H1 (cell line): ENCODE results near the gene PSPN. TPM values are rescaled to one million over a fixed set of nuclear protein-coding genes. Genes with fewer than 3 reads are reported as not detected.

ENCODE experiments used
- CTCF ChIA-PET: fragments of 300-600 bp; sonication (Branson Sonifier 250); formaldehyde crosslinking; loops from one replicate; lab custom pipeline; 2021; ENCODE audit not compliant: partially characterized antibody; lab: Charles Lee
- POLR2A ChIA-PET: fragments of 300-600 bp; sonication (Branson Sonifier 250); formaldehyde crosslinking; loops from one replicate; lab custom pipeline; 2021; ENCODE audit warnings: inconsistent platforms; ENCODE audit not compliant: partially characterized antibody; lab: Charles Lee
- DNase-seq, 2 experiments: peaks; one replicate each; pipeline versions ENCODE4 v3.0.0 to v3.0.0-alpha.2; 2010 to 2022; ENCODE audit warnings: low spot score in 2 of 2, low read depth in 1 of 2, mixed read lengths in 1 of 2
- FAIRE-seq: peaks from 2 replicates; lab custom pipeline; 2011; peaks lifted over from hg19 to GRCh38; lab: Jason Lieb, UNC
- H2AFZ ChIP-seq: 2 replicates; pipeline ENCODE4 v1.8.1; 2012; ENCODE audit warnings: low read length, inconsistent platforms
- H2AK5ac ChIP-seq: 2 replicates; pipeline ENCODE4 v1.6.1; 2013; ENCODE audit warnings: low read depth, low read length
- H2BK120ac ChIP-seq: replicated peaks from 2 replicates; pipeline ENCODE3; 2013; ENCODE audit warnings: low read depth, low read length, inconsistent platforms
- H2BK12ac ChIP-seq: 2 replicates; pipeline ENCODE4 v1.6.1; 2013; ENCODE audit warnings: low read depth, low read length
- H2BK15ac ChIP-seq: 2 replicates; pipeline ENCODE4 v1.6.1; 2013; ENCODE audit warnings: low read length
- H2BK20ac ChIP-seq: 2 replicates; pipeline ENCODE4 v1.6.1; 2013; ENCODE audit warnings: low read length
- H2BK5ac ChIP-seq: 2 replicates; pipeline ENCODE4 v1.6.1; 2013; ENCODE audit warnings: low read depth, low read length
- H3K14ac ChIP-seq: 2 replicates; pipeline ENCODE4 v1.6.1; 2013; ENCODE audit warnings: inconsistent platforms; ENCODE audit not compliant: insufficient read length
- H3K18ac ChIP-seq: 2 replicates; pipeline ENCODE4 v1.6.1; 2013; ENCODE audit warnings: low read length; ENCODE audit errors: extremely low read depth
- H3K23ac ChIP-seq: 2 replicates; pipeline ENCODE4 v1.6.1; 2013; ENCODE audit warnings: inconsistent platforms; ENCODE audit not compliant: insufficient read length
- H3K23me2 ChIP-seq: 2 replicates; pipeline ENCODE4 v1.6.1; 2013; ENCODE audit warnings: low read depth, low read length
- H3K27ac ChIP-seq: 2 replicates; pipeline ENCODE4 v1.6.1; 2011; ENCODE audit warnings: low read depth, low read length, inconsistent platforms
- H3K27me3 ChIP-seq, 4 experiments: replicated peaks in 1 of 4; 1 replicate in 1 of 4; 2 replicates in 3 of 4; pipeline versions ENCODE4 v1.6.1 to v1.8.1; 2011 to 2013; ENCODE audit warnings: low read length in 3 of 4, mild to moderate bottlenecking in 3 of 4, inconsistent platforms in 2 of 4, mixed read lengths in 2 of 4, moderate library complexity in 1 of 4; ENCODE audit not compliant: control insufficient read depth in 3 of 4, insufficient read depth in 3 of 4; ENCODE audit errors: extremely low read depth in 1 of 4
- H3K36me3 ChIP-seq, 4 experiments: 2 replicates each; pipeline versions ENCODE4 v1.6.1 to v1.8.1; 2011 to 2013; ENCODE audit warnings: mild to moderate bottlenecking in 4 of 4, low read length in 3 of 4, moderate library complexity in 2 of 4, control low read depth in 1 of 4, inconsistent platforms in 1 of 4; ENCODE audit not compliant: insufficient read depth in 4 of 4, control insufficient read depth in 2 of 4
- H3K4ac ChIP-seq: replicated peaks from 2 replicates; pipeline ENCODE3; 2013; ENCODE audit warnings: low read length, low read depth, mixed read lengths, inconsistent platforms; ENCODE audit not compliant: insufficient read length
- H3K4me1 ChIP-seq, 4 experiments: replicated peaks in 1 of 4; 1 replicate in 1 of 4; 2 replicates in 3 of 4; pipeline versions ENCODE4 v1.6.1 to v1.8.1; 2011 to 2013; ENCODE audit warnings: low read length in 3 of 4, inconsistent platforms in 2 of 4, mixed read lengths in 1 of 4; ENCODE audit not compliant: insufficient read depth in 4 of 4, control insufficient read depth in 3 of 4
- H3K4me2 ChIP-seq, 2 experiments: 2 replicates each; pipeline versions ENCODE4 v1.6.1 to v1.8.1; 2011 to 2013; ENCODE audit warnings: low read depth in 2 of 2, low read length in 2 of 2, control low read depth in 1 of 2, inconsistent platforms in 1 of 2, mild to moderate bottlenecking in 1 of 2; ENCODE audit not compliant: insufficient read depth in 1 of 2
- H3K4me3 ChIP-seq, 4 experiments: fragments of 200-600, 300-600 bp in 1 of 4; sonication (generic), shearing (Covaris generic), sonication (Bioruptor Twin) in 1 of 4; 2 replicates each; pipeline versions ENCODE4 v1.5.1 to v1.8.1; 2011 to 2016; ENCODE audit warnings: low read length in 4 of 4, low read depth in 3 of 4, control low read depth in 2 of 4, inconsistent platforms in 2 of 4, mild to moderate bottlenecking in 2 of 4, mixed read lengths in 1 of 4, moderate library complexity in 1 of 4; ENCODE audit not compliant: insufficient read depth in 2 of 4; ENCODE audit errors: extremely low read depth in 1 of 4
- H3K56ac ChIP-seq: replicated peaks from 2 replicates; pipeline ENCODE3; 2013; ENCODE audit warnings: low read depth, mild to moderate bottlenecking, mixed read lengths, low read length, inconsistent platforms; ENCODE audit not compliant: insufficient read length
- H3K79me1 ChIP-seq: 2 replicates; pipeline ENCODE4 v1.6.1; 2013; ENCODE audit warnings: low read depth, low read length, control low read depth
- H3K79me2 ChIP-seq, 2 experiments: 2 replicates each; pipeline versions ENCODE4 v1.6.1 to v1.8.1; 2012 to 2013; ENCODE audit warnings: low read length in 2 of 2, mild to moderate bottlenecking in 2 of 2, inconsistent platforms in 1 of 2; ENCODE audit not compliant: insufficient read depth in 2 of 2, control insufficient read depth in 1 of 2
- H3K9ac ChIP-seq, 4 experiments: replicated peaks in 1 of 4; 1 replicate in 1 of 4; 2 replicates in 3 of 4; pipeline versions ENCODE4 v1.6.1 to v1.8.1; 2011 to 2013; ENCODE audit warnings: low read depth in 3 of 4, low read length in 3 of 4, control low read depth in 2 of 4, mild to moderate bottlenecking in 2 of 4, moderate library complexity in 2 of 4, inconsistent platforms in 1 of 4; ENCODE audit errors: extremely low read depth in 1 of 4
- H3K9me3 ChIP-seq, 2 experiments: 2 replicates each; pipeline versions ENCODE4 v1.6.1 to v1.8.1; 2012 to 2013; ENCODE audit warnings: mild to moderate bottlenecking in 2 of 2, moderate library complexity in 2 of 2, control low read depth in 1 of 2, inconsistent platforms in 1 of 2, low read depth in 1 of 2, low read length in 1 of 2, mixed read lengths in 1 of 2; ENCODE audit not compliant: insufficient read depth in 2 of 2
- H4K20me1 ChIP-seq, 2 experiments: replicated peaks in 1 of 2; 2 replicates each; pipeline versions ENCODE3 to v1.8.1; 2011 to 2013; ENCODE audit warnings: inconsistent platforms in 2 of 2, low read length in 2 of 2, mild to moderate bottlenecking in 1 of 2; ENCODE audit not compliant: insufficient read depth in 2 of 2, control insufficient read depth in 1 of 2
- H4K5ac ChIP-seq: 2 replicates; pipeline ENCODE4 v1.6.1; 2013; ENCODE audit warnings: low read length, low read depth, mixed read lengths, inconsistent platforms; ENCODE audit not compliant: insufficient read length
- H4K8ac ChIP-seq: 2 replicates; pipeline ENCODE4 v1.8.0; 2013; ENCODE audit warnings: mild to moderate bottlenecking, moderate library complexity, low read length, inconsistent platforms; ENCODE audit not compliant: insufficient read depth; ENCODE audit errors: extremely low read depth
- H4K91ac ChIP-seq: replicated peaks from 2 replicates; pipeline ENCODE3; 2013; ENCODE audit warnings: low read length, mixed read lengths, inconsistent platforms; ENCODE audit not compliant: insufficient read length
- BRCA1 ChIP-seq: IDR thresholded peaks from 2 replicates; pipeline ENCODE4 v1.6.1; 2012; ENCODE audit warnings: low read depth, low read length, improper control_type of control experiment
- CBX8 ChIP-seq: fragments of 300-800, 300-1000 bp; sonication (generic); IDR thresholded peaks from 2 replicates; pipeline ENCODE4 v1.7.1; 2016; ENCODE audit warnings: low read depth, low read length, borderline replicate concordance
- FOSL1 ChIP-seq: IDR thresholded peaks from 2 replicates; pipeline ENCODE4 v1.6.1; 2011; ENCODE audit warnings: mild to moderate bottlenecking, low read depth, low read length, moderate library complexity; ENCODE audit not compliant: insufficient read depth
- JUN ChIP-seq: IDR thresholded peaks from 2 replicates; pipeline ENCODE4 v1.6.1; 2011; ENCODE audit warnings: low read depth, mild to moderate bottlenecking, improper control_type of control experiment, low read length
- KDM5A ChIP-seq: fragments of 200-600 bp; IDR thresholded peaks from 2 replicates; pipeline ENCODE4 v1.7.1; 2012; ENCODE audit warnings: mild to moderate bottlenecking, low read length, inconsistent platforms, mixed read lengths
- POLR2A ChIP-seq, 2 experiments: IDR thresholded peaks; 1 replicate in 1 of 2; 2 replicates in 1 of 2; pipeline ENCODE4 v1.6.1; 2011; ENCODE audit warnings: low read depth in 2 of 2, low read length in 2 of 2, mild to moderate bottlenecking in 2 of 2; ENCODE audit errors: control extremely low read depth in 1 of 2
- RBBP5 ChIP-seq: IDR thresholded peaks from 2 replicates; pipeline ENCODE4 v1.7.1; 2012; ENCODE audit warnings: low read depth, mild to moderate bottlenecking, inconsistent platforms, low read length, moderate library complexity, borderline replicate concordance
- SAP30 ChIP-seq: fragments of 300-600 bp; sonication (generic); IDR thresholded peaks from 2 replicates; pipeline ENCODE4 v1.7.1; 2012; ENCODE audit warnings: low read length, moderate library complexity, mild to moderate bottlenecking, inconsistent platforms; ENCODE audit not compliant: insufficient read depth, insufficient replicate concordance
- WGBS, 2 experiments: shearing (Covaris generic) in 1 of 2; methylation state at CpG; one replicate each; pipeline versions ENCODE4 v1.1.6 to v1.1.7; 2013 to 2015; ENCODE audit warnings: low lambda C conversion rate in 2 of 2, mixed read lengths in 2 of 2, inconsistent platforms in 1 of 2, low coverage in 1 of 2, missing lambda C conversion rate in 1 of 2; ENCODE audit not compliant: insufficient replicate concordance in 2 of 2, insufficient coverage in 1 of 2, insufficient read length in 1 of 2; ENCODE audit errors: extremely low coverage in 1 of 2, missing lambda C conversion rate in 1 of 2; 5-methylcytosine and 5-hydroxymethylcytosine counted together
- polyA plus RNA-seq, 7 experiments: library from polyadenylated mRNA; depleted of rRNA in 3 of 7; stranded (reverse) in 5 of 7; unstranded in 2 of 7; fragments of >200 nt in 5 of 7; fragments of 200-250 nt in 2 of 7; gene quantifications; 1 replicate in 5 of 7; 2 replicates in 1 of 7; 4 replicates in 1 of 7; pipeline versions ENCODE4 v1.2.1 to v1.2.3, GENCODE V29; 2011 to 2013; ENCODE audit warnings: missing spikeins in 2 of 7, mixed read lengths in 2 of 7
- total RNA-seq: library from RNA; stranded (reverse); fragmentation: NEBNext Ultra II Directional; extraction: Animal tissue kit (Norgen Biotek cat#: 25700); gene quantifications from 2 replicates; pipeline ENCODE4 v1.2.1, GENCODE V29; 2021
- TF ChIP-seq, protein P1 (sequence below), 3 experiments: IDR thresholded peaks; 1 replicate in 2 of 3; 2 replicates in 1 of 3; pipeline versions ENCODE4 v1.5.1 to v1.6.1; 2011; ENCODE audit warnings: low read length in 3 of 3, mild to moderate bottlenecking in 3 of 3, inconsistent platforms in 2 of 3, low read depth in 1 of 3, moderate library complexity in 1 of 3; ENCODE audit not compliant: insufficient read depth in 1 of 3; ENCODE audit errors: control extremely low read depth in 1 of 3

The PSPN gene
- total and polyA plus RNA-seq, 2 of the 8 experiments (the other 6 are each of a cell fraction or from before 2014, with no cell fraction given) = 1.0 to 2.1 TPM

DNA sequence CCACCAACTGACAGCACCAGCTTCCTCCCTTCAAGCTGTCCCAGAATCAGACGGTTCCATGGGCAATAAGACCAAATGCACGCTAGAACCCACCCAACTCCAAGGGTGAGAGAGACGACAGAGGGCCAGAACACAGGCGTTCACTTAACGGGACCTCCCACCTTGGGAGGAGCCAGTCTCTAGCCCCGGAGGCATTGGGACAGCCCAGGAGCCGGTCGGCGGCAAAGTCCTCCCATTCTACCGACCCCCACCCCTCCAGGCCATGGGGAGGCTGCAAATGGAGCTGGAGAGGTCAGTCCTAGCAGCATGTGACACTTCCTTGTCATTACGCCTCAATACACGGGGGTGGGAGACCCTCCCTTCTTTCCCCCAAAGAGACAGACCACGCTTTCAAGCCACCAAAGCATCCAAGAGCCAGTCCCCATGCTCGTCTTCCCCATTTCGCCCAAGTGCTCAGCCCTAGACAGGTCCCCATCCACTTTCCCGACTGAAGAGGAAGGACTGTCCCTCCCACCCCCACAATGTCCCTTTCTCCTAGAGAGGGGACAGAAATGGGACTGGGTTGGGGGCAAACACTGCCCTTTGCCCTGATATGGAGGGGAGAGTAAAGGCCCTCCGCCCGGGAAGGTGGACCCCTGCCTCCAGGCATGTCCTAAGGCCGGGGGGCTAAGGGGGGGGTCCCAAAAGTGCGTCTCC, 47.9 kb upstream of the PSPN start:
- DNase-seq (peak in 1 of 2 experiments; percentile 53), FAIRE-seq (no peak)
- Histone ChIP-seq H3K79me1 (peaks cover 11% of the 10 kb centered on the region), H3K23ac (no peak overlapping the region), H3K4me2 (peak overlapping the region; percentile 90 to 95), H3K18ac (peak overlapping the region; percentile 60), H2AFZ (no peak overlapping the region), H2BK20ac (no peak overlapping the region), H3K9ac (peak overlapping the region; percentile 68 to 98 (median 78)), H4K20me1 (peaks cover 45 to 52% of the 10 kb centered on the region in 2 experiments), H2AK5ac (0 out of 2 replicates have a peak overlapping the region, but pooled peaks have one; percentile 5), H4K91ac (peak overlapping the region; percentile 73), H2BK15ac (no peak overlapping the region), H3K4me3 (peak overlapping the region; percentile 77 to 100 (median 96)), H3K23me2 (peaks cover 8% of the 10 kb centered on the region), H3K4ac (no peak overlapping the region), H3K36me3 (peaks cover 26 to 37% (median 35%) of the 10 kb centered on the region in 4 experiments), H2BK12ac (no peak overlapping the region), H4K5ac (peak overlapping the region; percentile 15), H3K27ac (peak overlapping the region; percentile 65), H3K14ac (no peak overlapping the region), H3K9me3 (peaks cover 0 to 5% of the 10 kb centered on the region in 2 experiments; a peak in 2 of 4 replicates), H3K27me3 (no peaks in the 10 kb centered on the region; a peak in 1 of 7 replicates), H2BK5ac (peak overlapping the region; percentile 71; the same call in 1 of the 2 replicates), H2BK120ac (no peak overlapping the region), H4K8ac (no peak overlapping the region), H3K79me2 (peaks cover 34 to 55% of the 10 kb centered on the region in 2 experiments), H3K4me1 (peaks cover 0 to 4% (median 0%) of the 10 kb centered on the region in 4 experiments; a peak in 2 of 7 replicates), H3K56ac (peak overlapping the region; percentile 77)
- 13% methylated on average over 16 of the region's 20 CpGs; no CpG with 5 or more reads in 1 of the 2 experiments for WGBS, 2 experiments
- ChIA-PET CTCF (interaction anchor here (1.0 kb wide), 1 partner anchor 47 kb away, joined by 3 read pairs; no protein-coding TSS in a partner anchor), POLR2A (interaction anchor here (0.7 to 4.2 kb wide), 18 partner anchors 9 to 340 kb away, joined by 3 to 26 read pairs (median 3); partner anchors contain the start of gene GTF2F1)
- TF ChIP-seq FOSL1 (no peak), BRCA1 (no peak), RBBP5 (0 out of 2 replicates have a peak, but pooled peaks have one; percentile 6), JUN (no peak), CBX8 (no peak), KDM5A (no peak), POLR2A (IDR thresholded peaks at IDR 0.05; ENCODE audit: control extremely low read depth in 1 of 2, low read depth in 2 of 2, low read length in 2 of 2) (no peak), SAP30 (peak; percentile 57)
- TF ChIP-seq, protein P1, sequence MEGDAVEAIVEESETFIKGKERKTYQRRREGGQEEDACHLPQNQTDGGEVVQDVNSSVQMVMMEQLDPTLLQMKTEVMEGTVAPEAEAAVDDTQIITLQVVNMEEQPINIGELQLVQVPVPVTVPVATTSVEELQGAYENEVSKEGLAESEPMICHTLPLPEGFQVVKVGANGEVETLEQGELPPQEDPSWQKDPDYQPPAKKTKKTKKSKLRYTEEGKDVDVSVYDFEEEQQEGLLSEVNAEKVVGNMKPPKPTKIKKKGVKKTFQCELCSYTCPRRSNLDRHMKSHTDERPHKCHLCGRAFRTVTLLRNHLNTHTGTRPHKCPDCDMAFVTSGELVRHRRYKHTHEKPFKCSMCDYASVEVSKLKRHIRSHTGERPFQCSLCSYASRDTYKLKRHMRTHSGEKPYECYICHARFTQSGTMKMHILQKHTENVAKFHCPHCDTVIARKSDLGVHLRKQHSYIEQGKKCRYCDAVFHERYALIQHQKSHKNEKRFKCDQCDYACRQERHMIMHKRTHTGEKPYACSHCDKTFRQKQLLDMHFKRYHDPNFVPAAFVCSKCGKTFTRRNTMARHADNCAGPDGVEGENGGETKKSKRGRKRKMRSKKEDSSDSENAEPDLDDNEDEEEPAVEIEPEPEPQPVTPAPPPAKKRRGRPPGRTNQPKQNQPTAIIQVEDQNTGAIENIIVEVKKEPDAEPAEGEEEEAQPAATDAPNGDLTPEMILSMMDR (IDR thresholded peaks at IDR 0.05; ENCODE audit: control extremely low read depth in 1 of 3, insufficient read depth in 1 of 3, low read depth in 1 of 3, low read length in 3 of 3) = no peak
